HG02884 (cell line): ENCODE measurements around the gene ZNF566.

Experiments
- ATAC-seq: cut with Tn5 transposase; IDR thresholded peaks from one replicate; pipeline ENCODE4 v1.9.1; 2021; ENCODE audit warnings: mild to moderate bottlenecking, moderate library complexity; ENCODE audit not compliant: unreplicated experiment

The ZNF566 gene

GRCh38 chr19:36449059-36449670 is 40.2 kb downstream of the ZNF566 start:
- no peak for ATAC-seq

GRCh38 chr19:36441339-36441738 is 48.0 kb downstream of the ZNF566 start:
- ATAC-seq: no peak

DNA sequence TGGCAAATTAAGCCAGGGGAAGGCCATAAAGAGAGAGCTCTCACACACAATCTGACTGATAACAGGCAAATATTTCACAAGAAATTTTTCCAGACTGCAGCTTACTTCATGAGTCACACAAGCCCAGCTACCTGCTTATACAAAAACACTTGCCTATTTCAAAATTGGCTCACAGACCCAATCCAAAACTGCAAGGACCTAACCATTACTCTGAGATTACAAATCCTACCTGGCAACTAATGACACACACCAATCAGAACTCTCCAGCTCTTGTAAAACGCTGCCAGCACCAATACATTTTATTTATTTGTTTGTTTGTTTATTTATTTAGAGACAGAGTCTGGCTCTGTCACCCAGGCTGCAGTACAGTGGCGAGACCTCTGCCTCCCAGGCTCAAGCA is 52.8 kb downstream of the ZNF566 start:
- ATAC-seq: no peak

DNA sequence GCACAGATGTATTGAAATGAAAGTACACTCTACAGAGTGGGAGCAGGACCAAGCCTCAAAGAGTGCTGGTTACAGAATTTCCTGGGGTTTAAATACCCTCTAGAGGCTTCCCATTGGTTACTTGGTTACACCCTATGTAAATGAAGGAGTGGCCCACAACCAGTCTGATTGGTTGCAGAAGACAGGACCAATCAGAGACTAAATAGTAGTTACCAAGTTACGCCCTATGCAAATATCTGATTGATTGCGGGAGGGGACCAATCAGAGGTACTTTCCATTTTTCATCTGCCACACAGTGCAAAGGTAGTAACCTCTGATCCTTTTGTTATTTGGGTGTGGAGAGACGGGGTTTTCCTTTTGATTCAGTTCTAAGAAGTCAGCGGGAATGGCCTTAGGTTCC is 65.4 kb downstream of the ZNF566 start:
- ATAC-seq: no peak

- ATAC-seq: no peak
Observed at GRCh38 chr19:36421749-36422481, 67.4 kb downstream of the ZNF566 start.

- no peak for ATAC-seq
Observed at GRCh38 chr19:36420961-36421748, 68.2 kb downstream of the ZNF566 start.

DNA sequence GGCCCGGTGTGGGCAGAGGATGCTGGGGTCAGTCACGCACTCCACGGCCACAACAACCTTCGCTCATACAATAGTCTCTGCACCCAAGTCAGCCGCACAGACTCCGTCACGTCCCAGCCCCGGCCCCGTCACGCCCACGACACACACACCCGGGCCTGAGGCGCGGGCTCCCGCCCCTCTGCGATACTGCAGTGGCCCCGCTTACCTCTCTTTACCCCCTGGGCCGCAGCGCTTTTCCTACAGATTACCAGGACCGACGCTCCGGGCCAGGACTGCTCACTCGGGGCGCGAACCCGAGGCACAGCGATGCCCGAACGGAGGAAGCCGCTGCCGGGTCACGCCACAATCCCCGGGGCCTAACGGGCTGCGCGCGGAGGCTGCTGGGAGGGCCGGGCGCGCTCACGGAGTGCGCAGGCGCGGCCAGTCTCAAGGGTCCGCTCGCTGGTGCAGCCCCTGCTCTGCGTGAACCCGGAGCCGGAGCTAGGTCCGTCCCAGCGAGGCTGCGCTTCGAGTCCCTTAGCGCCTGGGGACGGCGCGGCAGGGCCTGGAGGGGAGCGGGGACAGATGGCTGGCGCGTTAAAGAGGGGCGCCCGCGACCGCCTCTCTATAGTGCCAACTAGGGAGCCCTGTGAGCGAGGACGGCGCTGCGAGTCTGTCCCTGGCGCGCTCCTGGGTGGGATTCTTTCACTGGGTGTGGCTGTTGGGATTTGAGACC is 70.9 kb downstream of the ZNF566 start, which contains the start of gene ZFP82:
ZFP82 (minus strand) TSS at position 358 of the 715 bp plus-strand sequence. CDS start 8,855 bp downstream, outside the sequence.
- ATAC-seq: no peak

DNA sequence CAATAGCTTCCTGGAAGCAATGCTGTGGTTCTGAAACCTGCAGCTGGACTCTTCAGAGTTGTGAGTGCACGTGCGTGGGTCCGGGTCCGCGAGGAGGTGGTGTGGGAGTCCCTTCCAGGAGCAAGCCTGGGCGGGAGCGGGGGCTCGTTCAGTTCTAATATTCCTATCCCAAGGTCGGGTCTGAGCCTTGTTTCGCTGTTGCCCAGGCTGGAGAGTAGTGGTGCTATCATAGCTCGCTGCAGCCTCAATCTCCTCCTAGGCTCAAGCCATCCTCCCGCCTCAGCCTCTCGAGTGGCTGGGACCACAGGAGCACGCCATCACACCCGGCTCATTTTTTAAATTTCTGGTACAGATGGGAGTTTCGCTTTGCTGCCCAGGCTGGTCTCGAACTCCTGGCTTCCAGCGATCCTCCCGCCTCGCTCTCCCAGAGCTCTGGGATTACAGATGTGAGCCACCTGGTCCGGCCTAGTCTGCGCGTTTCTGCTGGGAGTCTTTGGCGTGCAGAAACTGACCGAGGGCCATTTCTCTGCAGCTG is 71.5 kb downstream of the ZNF566 start:
- no peak for ATAC-seq

- ATAC-seq: no peak
Observed at GRCh38 chr19:36409841-36410240, 79.5 kb downstream of the ZNF566 start.

DNA sequence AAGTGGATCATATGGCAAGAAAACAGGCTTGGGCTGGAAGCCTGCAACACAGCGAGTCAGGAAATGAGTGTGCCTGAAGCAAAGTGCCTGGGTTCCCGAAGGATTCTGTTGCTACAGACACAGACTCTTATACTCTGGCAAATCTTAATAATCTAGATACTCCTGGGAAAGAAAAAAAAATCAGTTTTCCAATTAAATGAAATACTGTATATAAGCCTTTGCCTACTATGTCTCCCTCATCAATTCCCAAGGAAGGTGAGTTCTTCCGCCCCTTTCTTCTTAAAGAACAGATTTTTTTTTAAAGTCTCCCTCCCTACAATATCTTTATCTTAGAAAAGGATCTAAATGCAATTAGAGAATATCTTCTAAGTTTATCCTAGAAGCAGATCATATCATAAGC is 81.3 kb downstream of the ZNF566 start:
- ATAC-seq: no peak

DNA sequence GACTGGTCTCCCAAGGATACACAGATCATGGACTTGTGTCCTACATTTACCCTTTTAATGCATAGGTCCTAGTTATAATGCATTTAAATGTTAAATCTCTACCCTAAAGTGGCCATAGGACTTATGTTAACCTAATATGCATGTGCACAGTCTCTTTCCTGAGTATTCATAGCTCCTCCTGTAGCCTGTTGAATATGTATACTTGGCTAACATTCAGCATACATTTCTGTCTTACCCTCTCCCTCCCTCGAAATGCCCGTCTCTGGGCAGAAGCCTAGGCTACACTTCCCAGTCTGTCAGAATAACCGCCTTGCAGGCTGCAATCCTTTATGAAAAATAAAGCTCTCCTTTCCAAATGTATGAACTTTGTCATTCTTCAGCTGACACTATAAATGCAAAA is 84.9 kb downstream of the ZNF566 start:
- no peak for ATAC-seq

DNA sequence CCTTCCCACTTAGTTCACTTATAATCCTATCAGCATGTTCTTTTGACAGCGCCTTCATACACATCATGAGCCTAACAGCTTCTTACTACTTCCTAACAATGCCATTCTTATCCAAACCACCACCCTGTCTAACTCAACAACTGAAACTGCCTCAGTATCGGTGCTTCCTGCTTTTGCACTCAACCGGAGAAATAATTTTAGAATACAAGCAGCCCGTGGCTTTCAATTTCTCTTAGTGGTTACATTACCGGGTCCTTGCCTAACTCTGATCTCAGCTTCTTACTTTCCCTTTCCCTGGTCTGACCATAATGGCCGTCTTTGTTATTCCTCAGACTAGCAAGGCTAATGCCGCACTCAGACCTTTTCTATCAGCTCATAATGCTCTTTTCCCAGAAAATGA is 87.9 kb downstream of the ZNF566 start:
- ATAC-seq: no peak

- no peak for ATAC-seq
Observed at GRCh38 chr19:36398571-36398970, 90.8 kb downstream of the ZNF566 start.
